Adipose tissue (tissue), 3 donors: ENCODE results near the gene RBMS1. TPM values are rescaled to one million over a fixed set of nuclear protein-coding genes. Genes with fewer than 3 reads are reported as not detected.
"Not testable (repeated sequence)": the region's sequence is repeated elsewhere in the genome, so short reads cannot be mapped to it uniquely, and the experiment has no call there.

Experiments
- H3K27ac ChIP-seq: one replicate; pipeline ENCODE4 v1.5.1; 2013; ENCODE audit warnings: low read depth, low read length
- WGBS, 3 donors: extraction: QIAGEN DNeasy Blood & Tissue Kit; methylation state at CpG; one replicate each; pipeline ENCODE4 v1.1.7; 2013; 5-methylcytosine and 5-hydroxymethylcytosine counted together
- polyA plus RNA-seq, 3 donors: library from polyadenylated mRNA; stranded (reverse); fragments of 200-250 nt; gene quantifications; one replicate each; pipeline ENCODE4 v1.2.3, GENCODE V29; 2013
- donor health status: healthy with polysubstance abuse.
- donor health status: Bipolar disorder and iron deficiency.
- donor health status: healthy.

RBMS1 gene
- polyA plus RNA-seq, 3 donors = 8.5 to 75.7 (median 67.0) TPM

DNA sequence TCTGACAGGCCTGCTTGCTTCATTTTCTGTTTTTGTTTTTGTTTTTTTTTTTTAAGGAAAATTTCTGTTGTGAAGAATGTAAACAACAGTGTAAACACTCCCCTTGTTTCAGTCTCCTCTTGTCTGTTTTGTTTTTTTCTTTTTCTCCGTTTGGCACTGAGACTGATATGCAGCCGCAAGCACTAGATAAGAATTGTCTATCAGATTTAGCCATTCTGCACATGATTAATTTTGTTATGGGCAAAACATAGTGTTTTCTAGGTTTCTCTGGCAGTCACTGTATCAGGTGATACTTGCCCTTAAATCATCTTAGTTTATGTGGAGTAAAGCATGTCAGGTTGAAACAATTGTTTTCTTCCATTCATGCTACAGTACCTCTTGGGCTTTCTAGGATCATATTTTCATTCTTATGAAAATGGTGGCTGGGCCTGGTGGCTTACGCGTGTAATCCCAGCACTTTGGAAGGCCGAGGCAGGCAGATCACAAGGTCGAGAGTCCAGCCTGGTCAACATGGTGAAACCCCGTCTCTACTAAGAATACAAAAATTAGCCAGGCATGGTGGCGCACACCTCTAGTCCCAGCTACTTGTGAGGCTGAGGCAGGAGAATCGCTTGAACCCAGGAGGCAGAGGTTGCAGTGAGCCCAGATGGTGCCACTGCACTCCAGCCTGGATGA, 12.9 kb upstream of the RBMS1 start:
- H3K27ac ChIP-seq = no peak overlapping the region
- 87 to 94% (median 88%) methylated on average over 9 of the region's 9 CpGs for WGBS, 3 donors

DNA sequence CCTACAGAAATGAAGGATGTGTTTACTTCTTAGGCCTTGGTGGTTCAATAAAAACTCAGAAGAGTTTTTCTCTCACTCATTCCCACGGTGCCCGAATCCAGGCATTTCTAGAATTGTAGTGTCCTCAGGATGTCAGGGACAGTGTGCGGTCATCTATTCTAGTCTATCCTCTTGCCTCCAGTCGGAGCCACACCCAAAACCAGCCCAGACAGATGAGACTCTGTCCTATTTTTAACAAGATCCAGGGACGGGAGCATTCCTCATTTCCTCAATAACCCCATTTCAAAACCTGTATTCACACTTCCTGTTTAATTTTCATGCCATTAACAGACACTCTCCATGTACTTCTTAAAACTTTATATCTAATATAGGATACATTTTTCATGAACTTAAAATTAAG, 11.6 kb upstream of the RBMS1 start:
- WGBS, 3 donors = 64 to 78% (median 65%) methylated on average over 5 of the region's 5 CpGs

GRCh38 chr2:160502478-160502877, 8.9 kb upstream of the RBMS1 start:
- no peak overlapping the region for H3K27ac ChIP-seq
- WGBS, 3 donors = 69 to 87% (median 84%) methylated on average over 5 of the region's 5 CpGs

More for the DNA sequence above, 11.6 kb upstream of the RBMS1 start:
- no peak overlapping the region for H3K27ac ChIP-seq

GRCh38 chr2:160501370-160501769, 7.8 kb upstream of the RBMS1 start:
- 83 to 100% (median 95%) methylated on average over 1 of the region's 1 CpG for WGBS, 3 donors
- no peak overlapping the region for H3K27ac ChIP-seq

DNA sequence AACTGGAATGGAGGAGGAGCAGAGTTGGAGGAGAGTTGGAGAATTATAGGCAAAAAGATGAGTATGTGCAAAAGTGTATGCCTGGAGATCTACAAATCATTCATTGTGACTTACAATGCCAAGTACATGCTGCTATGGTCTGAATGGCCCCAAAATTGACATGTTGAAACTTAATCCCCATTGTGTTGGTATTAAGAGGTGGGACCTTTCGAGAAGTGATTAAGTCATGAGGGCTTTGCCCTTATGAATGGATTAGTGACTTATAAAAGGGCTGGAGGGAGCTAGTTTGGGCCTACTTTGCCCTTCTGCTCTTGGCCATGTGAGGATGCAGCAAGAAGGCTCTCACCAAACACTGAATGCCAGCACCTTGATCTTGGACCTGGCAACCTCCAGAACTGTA, 6.3 kb upstream of the RBMS1 start:
- WGBS, 3 donors = 90 to 100% (median 96%) methylated on average over 1 of the region's 1 CpG
- H3K27ac ChIP-seq = no peak overlapping the region

- WGBS, 3 donors = 85 to 90% (median 85%) methylated on average over 5 of the region's 5 CpGs
- no peak overlapping the region for H3K27ac ChIP-seq
Observed at GRCh38 chr2:160498137-160498536, 4.5 kb upstream of the RBMS1 start.

- 12 to 14% (median 13%) methylated on average over 8 of the region's 8 CpGs for WGBS, 3 donors
- peak overlapping the region; percentile 26 for H3K27ac ChIP-seq
Observed at GRCh38 chr2:160494201-160494644, 616 bp upstream of the RBMS1 start.

- 1% methylated on average over 58 to 66 of the region's 66 CpGs for WGBS, 3 donors
- peak overlapping the region; percentile 96 for H3K27ac ChIP-seq
Observed at GRCh38 chr2:160492401-160493226, 993 bp downstream of the RBMS1 start.

GRCh38 chr2:160491911-160492371, 1.7 kb downstream of the RBMS1 start:
- 28 to 38% (median 29%) methylated on average over 10 of the region's 10 CpGs for WGBS, 3 donors
- H3K27ac ChIP-seq = no peak overlapping the region

- H3K27ac ChIP-seq = no peak overlapping the region
- 50 to 80% (median 60%) methylated on average over 8 of the region's 8 CpGs for WGBS, 3 donors
Observed at GRCh38 chr2:160490733-160491685, 2.6 kb downstream of the RBMS1 start.

GRCh38 chr2:160489111-160489510, 4.5 kb downstream of the RBMS1 start:
- 67 to 98% (median 76%) methylated on average over 1 of the region's 1 CpG for WGBS, 3 donors
- H3K27ac ChIP-seq = no peak overlapping the region

- 82 to 96% (median 86%) methylated on average over 12 of the region's 12 CpGs for WGBS, 3 donors
- H3K27ac ChIP-seq = not testable (repeated sequence)
Observed at GRCh38 chr2:160488289-160488688, 5.3 kb downstream of the RBMS1 start.

DNA sequence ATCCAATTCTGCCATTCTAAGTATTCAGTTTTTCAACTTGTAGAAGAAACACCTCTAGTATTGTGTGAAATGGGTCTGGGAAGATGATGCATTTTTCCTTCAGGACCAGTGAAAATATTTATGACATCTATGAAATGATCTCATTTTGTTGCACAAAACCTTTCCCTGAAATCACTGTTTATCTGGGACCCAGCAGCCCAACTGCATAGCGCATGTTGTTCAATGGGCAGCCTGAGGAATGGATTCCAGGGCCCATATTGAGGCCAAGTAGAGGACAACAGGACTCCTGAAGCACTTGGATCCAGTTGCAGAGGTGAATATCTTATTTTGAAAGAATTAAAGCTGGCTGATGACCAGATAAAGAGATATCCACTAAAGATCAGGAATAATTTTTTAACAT, 7.3 kb downstream of the RBMS1 start:
- H3K27ac ChIP-seq = no peak overlapping the region
- WGBS, 3 donors = 81 to 91% (median 82%) methylated on average over 1 of the region's 1 CpG

DNA sequence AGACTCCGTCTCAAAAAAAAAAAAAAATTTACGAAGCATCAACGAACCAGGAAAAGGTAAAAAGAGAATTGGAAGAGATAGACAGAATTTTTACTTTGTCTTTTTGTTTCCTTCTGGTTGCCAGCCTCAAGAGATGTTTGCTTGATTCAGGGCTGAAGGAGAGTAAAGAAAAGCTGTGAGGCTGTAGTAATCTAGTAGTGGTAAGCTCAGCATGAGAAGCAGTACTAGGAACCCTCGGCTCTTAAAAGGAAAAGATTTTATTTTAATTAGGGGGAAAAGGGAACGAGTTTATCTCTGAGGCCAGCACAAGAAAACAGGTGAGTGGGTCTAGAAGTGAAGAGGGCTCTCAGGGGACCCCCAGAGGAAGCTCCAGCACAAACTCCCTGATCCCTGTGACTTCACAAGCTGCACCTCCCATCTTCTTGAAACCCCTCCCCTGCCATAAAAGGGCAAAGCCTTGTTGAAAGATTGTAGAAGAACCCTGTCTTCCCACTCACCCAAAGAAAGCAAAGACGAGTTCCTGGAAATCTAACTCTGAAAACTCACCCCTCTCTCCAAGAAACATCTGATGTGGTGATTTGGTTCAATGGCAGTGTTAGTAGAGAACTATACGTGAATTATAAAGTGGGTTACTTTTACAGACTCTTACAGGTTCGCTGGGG, 8.6 kb downstream of the RBMS1 start:
- H3K27ac ChIP-seq = no peak overlapping the region

GRCh38 chr2:160482673-160483072, 10.9 kb downstream of the RBMS1 start:
- 47 to 66% (median 55%) methylated on average over 2 of the region's 2 CpGs for WGBS, 3 donors
- H3K27ac ChIP-seq = no peak overlapping the region

More for the DNA sequence above, 8.6 kb downstream of the RBMS1 start:
- WGBS, 3 donors = 80 to 84% (median 84%) methylated on average over 8 of the region's 8 CpGs

DNA sequence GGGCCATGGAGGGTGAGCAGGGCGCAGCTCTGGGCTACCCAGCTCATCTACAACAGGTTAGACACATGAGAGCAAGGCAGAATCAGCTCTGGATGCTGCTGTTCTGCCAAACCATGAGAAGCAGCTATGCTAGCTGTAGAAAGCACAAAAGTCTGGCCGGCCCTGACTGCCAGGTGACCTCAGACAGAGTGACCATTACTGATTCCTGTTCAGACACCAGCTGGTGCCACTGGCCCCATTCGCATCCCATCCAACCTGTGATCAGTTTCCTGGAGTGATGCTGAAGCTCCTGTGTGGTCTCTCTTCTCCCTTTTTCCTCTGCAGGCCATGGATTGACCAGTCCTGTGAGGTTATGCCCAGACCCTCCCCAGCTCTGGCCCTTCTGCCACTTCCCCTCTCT, 14.3 kb downstream of the RBMS1 start:
- 95 to 97% (median 96%) methylated on average over 3 of the region's 3 CpGs for WGBS, 3 donors
- H3K27ac ChIP-seq = no peak overlapping the region

- no peak overlapping the region for H3K27ac ChIP-seq
- 56 to 86% (median 86%) methylated on average over 6 of the region's 6 CpGs for WGBS, 3 donors
Observed at GRCh38 chr2:160478660-160479059, 14.9 kb downstream of the RBMS1 start.

DNA sequence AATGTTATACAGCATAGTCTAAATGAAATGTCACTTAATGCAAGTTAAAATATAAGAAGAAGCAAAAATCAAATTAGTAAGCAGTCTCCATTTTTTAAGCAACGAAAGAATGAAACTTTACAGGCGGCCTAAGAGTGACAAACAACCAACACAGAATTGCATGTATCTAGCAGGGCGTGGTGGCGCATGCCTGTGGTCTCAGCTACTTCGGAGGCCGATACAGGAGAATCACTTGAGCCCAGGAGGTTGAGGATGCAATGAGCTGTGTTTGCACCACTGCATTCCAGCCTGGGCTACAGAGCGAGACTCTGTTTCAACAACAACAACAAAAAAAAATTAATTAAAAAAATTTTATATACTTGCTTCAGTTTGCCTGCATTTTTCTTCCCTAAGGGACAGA, 16.6 kb downstream of the RBMS1 start:
- WGBS, 3 donors = 95 to 97% (median 97%) methylated on average over 7 of the region's 7 CpGs
- H3K27ac ChIP-seq = no peak overlapping the region
